Type B pancreatic cell (in vitro differentiated cells): ENCODE measurements around the gene POMGNT2. TPM values are rescaled to one million over a fixed set of nuclear protein-coding genes. Genes with fewer than 3 reads are reported as not detected.
"Not testable (repeated sequence)": the region's sequence is repeated elsewhere in the genome, so short reads cannot be mapped to it uniquely, and the experiment has no call there.

Experiments
- DNase-seq: peaks from one replicate; pipeline ENCODE4 v3.0.0; 2021; ENCODE audit warnings: mixed read lengths; ENCODE audit not compliant: unreplicated experiment; ENCODE audit errors: extremely low spot score
- H3K27ac Mint-ChIP-seq: 2 replicates; pipeline ENCODE4 v1.8.0; 2021; ENCODE audit warnings: mild to moderate bottlenecking, mixed read lengths
- H3K27me3 Mint-ChIP-seq: 2 replicates; pipeline ENCODE4 v1.8.0; 2021; ENCODE audit warnings: mixed read lengths
- H3K36me3 Mint-ChIP-seq: 2 replicates; pipeline ENCODE4 v1.8.0; 2021; ENCODE audit warnings: mixed read lengths
- H3K4me1 Mint-ChIP-seq: one replicate; pipeline ENCODE4 v1.8.0; 2021; ENCODE audit warnings: mixed read lengths; ENCODE audit not compliant: unreplicated experiment
- H3K4me3 Mint-ChIP-seq: 2 replicates; pipeline ENCODE4 v1.8.0; 2021; ENCODE audit warnings: mild to moderate bottlenecking, mixed read lengths
- H3K9me3 Mint-ChIP-seq: 2 replicates; pipeline ENCODE4 v1.8.0; 2021; ENCODE audit warnings: mixed read lengths
- CTCF ChIP-seq: fragments of 200-600 bp; sonication (generic); conservative IDR thresholded peaks from 2 replicates; pipeline ENCODE4 v1.5.0; 2021; ENCODE audit warnings: antibody characterized with exemption, mild to moderate bottlenecking
- total RNA-seq: library from RNA; stranded (reverse); gene quantifications from 2 replicates; pipeline ENCODE4 v1.2.1, GENCODE V29; 2021; ENCODE audit warnings: low replicate concordance

Gene POMGNT2
- total RNA-seq, 1 donor from 2014 or later: 15.7 TPM

GRCh38 chr3:43046583-43046982 is 59.3 kb downstream of the POMGNT2 start:
- peaks cover 9% of the 10 kb centered on the region for H3K9me3 Mint-ChIP-seq
- H3K4me3 Mint-ChIP-seq: no peak overlapping the region
- no peaks in the 10 kb centered on the region for H3K36me3 Mint-ChIP-seq
- DNase-seq: no peak
- no peaks in the 10 kb centered on the region for H3K27me3 Mint-ChIP-seq
- H3K27ac Mint-ChIP-seq: no peak overlapping the region
- no peaks in the 10 kb centered on the region for H3K4me1 Mint-ChIP-seq
- TF ChIP-seq CTCF: no peak

DNA sequence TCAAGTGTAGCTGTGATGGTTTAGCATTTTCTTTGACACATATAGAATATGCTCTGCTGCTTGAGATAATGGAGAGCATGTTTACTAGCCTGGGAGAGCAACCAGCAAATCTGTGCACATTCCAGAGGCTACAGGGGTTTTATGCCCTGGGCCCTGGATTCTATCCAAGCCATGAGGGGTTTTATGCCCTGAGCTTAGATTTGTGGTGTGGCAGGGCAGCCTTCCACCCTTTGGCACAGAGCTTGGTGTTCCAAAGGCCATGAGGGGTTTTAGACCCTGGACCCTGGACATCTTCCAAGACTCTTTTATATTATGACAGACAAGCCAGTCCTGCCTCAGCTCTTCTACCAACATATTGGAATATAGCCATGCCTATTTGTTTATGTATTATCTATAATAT is 60.8 kb downstream of the POMGNT2 start:
- not testable (repeated sequence) for DNase-seq, H3K9me3 Mint-ChIP-seq, H3K27ac Mint-ChIP-seq, H3K36me3 Mint-ChIP-seq, H3K27me3 Mint-ChIP-seq, H3K4me1 Mint-ChIP-seq, H3K4me3 Mint-ChIP-seq

DNA sequence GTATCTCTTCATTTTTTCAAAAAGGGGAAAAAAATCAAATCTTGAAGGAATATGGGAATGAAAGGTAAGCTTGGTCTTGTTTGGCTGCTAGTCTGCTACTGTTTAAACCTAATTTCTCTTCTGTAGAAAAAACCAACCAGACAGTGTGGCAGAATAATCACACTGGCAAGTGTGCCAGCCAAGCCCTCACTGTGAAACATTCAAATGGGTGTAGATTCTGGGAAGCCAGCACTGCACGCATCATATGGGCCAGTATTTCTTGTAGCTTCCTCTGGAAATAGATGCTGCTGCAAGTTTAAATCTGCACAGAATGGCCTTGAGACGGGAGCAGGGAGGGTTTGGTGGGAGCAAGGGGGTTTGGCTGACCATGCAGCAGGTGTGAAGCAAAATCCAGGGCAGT is 62.1 kb downstream of the POMGNT2 start:
- H3K4me3 Mint-ChIP-seq: no peak overlapping the region
- H3K27me3 Mint-ChIP-seq: no peaks in the 10 kb centered on the region
- DNase-seq: no peak
- no peak for TF ChIP-seq CTCF
- H3K4me1 Mint-ChIP-seq: no peaks in the 10 kb centered on the region
- no peaks in the 10 kb centered on the region for H3K36me3 Mint-ChIP-seq
- no peak overlapping the region for H3K27ac Mint-ChIP-seq
- H3K9me3 Mint-ChIP-seq: peaks cover 9% of the 10 kb centered on the region

- no peak for TF ChIP-seq CTCF
These were observed 62.7 kb downstream of the POMGNT2 start for GRCh38 chr3:43043071-43043766.

DNA sequence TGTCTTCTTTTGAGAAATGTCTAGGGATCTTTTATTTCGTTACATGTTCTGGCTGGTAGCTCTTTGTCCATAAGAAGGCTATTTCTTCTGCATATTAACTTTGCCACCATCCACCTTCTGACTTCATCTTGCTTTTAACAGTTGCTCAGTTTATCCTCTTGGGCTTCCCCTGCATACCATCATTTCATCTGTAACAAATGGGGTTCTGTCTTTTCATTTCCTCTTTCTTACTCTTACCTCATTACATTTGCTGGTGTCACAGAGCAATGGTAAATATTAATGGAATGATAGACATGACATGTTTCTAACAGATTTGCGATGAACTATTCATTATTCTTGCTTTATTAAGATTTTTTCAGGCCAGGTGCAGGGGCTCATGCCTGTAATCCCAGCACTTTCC is 64.4 kb downstream of the POMGNT2 start:
- TF ChIP-seq CTCF: no peak
- no peak overlapping the region for H3K27ac Mint-ChIP-seq
- no peaks in the 10 kb centered on the region for H3K36me3 Mint-ChIP-seq
- no peak overlapping the region for H3K4me3 Mint-ChIP-seq
- peaks cover 3% of the 10 kb centered on the region for H3K27me3 Mint-ChIP-seq
- no peak for DNase-seq
- no peaks in the 10 kb centered on the region for H3K4me1 Mint-ChIP-seq
- no peaks in the 10 kb centered on the region for H3K9me3 Mint-ChIP-seq

More at GRCh38 chr3:43043071-43043766, 62.7 kb downstream of the POMGNT2 start:
- Mint-ChIP-seq H3K27me3 (no peaks in the 10 kb centered on the region), H3K27ac (no peak overlapping the region), H3K4me3 (no peak overlapping the region), H3K36me3 (no peaks in the 10 kb centered on the region), H3K9me3 (peaks cover 8% of the 10 kb centered on the region), H3K4me1 (no peaks in the 10 kb centered on the region)
- DNase-seq: no peak

DNA sequence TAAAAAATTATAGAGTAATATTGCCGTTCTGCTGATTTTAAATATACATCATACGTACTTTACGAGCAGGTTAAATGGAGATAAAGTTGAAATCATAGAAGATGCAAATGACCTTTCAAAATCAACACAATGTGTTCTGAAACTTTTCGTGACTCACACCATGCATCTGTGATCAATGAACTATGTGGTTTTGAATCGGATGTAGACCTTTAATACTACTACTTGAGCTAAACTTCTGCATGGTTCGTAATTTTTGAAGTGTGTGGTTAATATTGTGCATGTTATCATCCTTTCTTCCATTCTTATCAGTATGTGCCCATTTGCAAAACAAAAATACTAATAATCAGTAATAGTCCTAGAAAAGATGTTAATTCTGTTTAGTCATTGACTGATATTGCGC is 67.9 kb downstream of the POMGNT2 start:
- Mint-ChIP-seq H3K9me3 (no peaks in the 10 kb centered on the region), H3K36me3 (no peaks in the 10 kb centered on the region), H3K27me3 (peaks cover 3% of the 10 kb centered on the region), H3K27ac (no peak overlapping the region), H3K4me3 (no peak overlapping the region), H3K4me1 (no peaks in the 10 kb centered on the region)
- DNase-seq: no peak
- no peak for TF ChIP-seq CTCF
